Keratinocyte (primary cell): Measurements from ENCODE around the gene AQP5. TPM values are rescaled to one million over a fixed set of nuclear protein-coding genes. Genes with fewer than 3 reads are reported as not detected.

Experiments used
- DNase-seq: peaks from one replicate; pipeline ENCODE4 v3.0.0-alpha.2; 2011; ENCODE audit warnings: low read depth, missing footprints, low spot score
- FAIRE-seq: peaks from 2 replicates; lab custom pipeline; 2011; peaks lifted over from hg19 to GRCh38; lab: Jason Lieb, UNC
- H2AFZ ChIP-seq: 2 replicates; pipeline ENCODE4 v1.6.0; 2012; ENCODE audit warnings: low read length, control low read depth, inconsistent platforms; ENCODE audit not compliant: control insufficient read depth
- H3K27ac ChIP-seq: 2 replicates; pipeline ENCODE4 v1.5.1; 2011; ENCODE audit warnings: low read length; ENCODE audit not compliant: control insufficient read depth, insufficient read depth
- H3K27me3 ChIP-seq: 3 replicates; pipeline ENCODE4 v1.6.0; 2011; ENCODE audit warnings: low read length; ENCODE audit not compliant: control insufficient read depth, insufficient read depth; ENCODE audit errors: extremely low read depth
- H3K36me3 ChIP-seq, 2 experiments: 2 replicates in 1 of 2; 3 replicates in 1 of 2; pipeline ENCODE4 v1.5.1; 2011; ENCODE audit warnings: low read length in 2 of 2, mild to moderate bottlenecking in 1 of 2; ENCODE audit not compliant: control insufficient read depth in 2 of 2, insufficient read depth in 2 of 2; ENCODE audit errors: extremely low read depth in 1 of 2
- H3K4me1 ChIP-seq: 3 replicates; pipeline ENCODE4 v1.5.1; 2011; ENCODE audit warnings: low read length; ENCODE audit not compliant: control insufficient read depth, insufficient read depth; ENCODE audit errors: extremely low read depth
- H3K4me2 ChIP-seq: 3 replicates; pipeline ENCODE4 v1.6.0; 2011; ENCODE audit warnings: low read depth, low read length; ENCODE audit not compliant: control insufficient read depth, insufficient read depth; ENCODE audit errors: extremely low read depth
- H3K4me3 ChIP-seq, 3 experiments: fragments of 200-600 bp in 1 of 3; sonication (generic) in 1 of 3; 2 replicates in 2 of 3; 3 replicates in 1 of 3; pipeline ENCODE4 v1.5.1; 2011 to 2016; ENCODE audit warnings: low read length in 3 of 3, mild to moderate bottlenecking in 3 of 3, control low read depth in 2 of 3, inconsistent platforms in 1 of 3, low read depth in 1 of 3, mixed read lengths in 1 of 3, mixed run types in 1 of 3, moderate library complexity in 1 of 3; ENCODE audit not compliant: control insufficient read depth in 2 of 3, insufficient read depth in 2 of 3; ENCODE audit errors: extremely low read depth in 1 of 3
- H3K79me2 ChIP-seq: 2 replicates; pipeline ENCODE4 v1.6.0; 2012; ENCODE audit warnings: low read length; ENCODE audit not compliant: control insufficient read depth, insufficient read depth
- H3K9ac ChIP-seq: 3 replicates; pipeline ENCODE4 v1.6.0; 2011; ENCODE audit warnings: low read length; ENCODE audit not compliant: control insufficient read depth, insufficient read depth; ENCODE audit errors: extremely low read depth
- H3K9me1 ChIP-seq: 3 replicates; pipeline ENCODE4 v1.6.0; 2011; ENCODE audit warnings: low read length; ENCODE audit not compliant: control insufficient read depth, insufficient read depth; ENCODE audit errors: extremely low read depth
- H3K9me3 ChIP-seq: 2 replicates; pipeline ENCODE4 v1.5.1; 2012; ENCODE audit warnings: low read depth, low read length; ENCODE audit not compliant: control insufficient read depth
- H4K20me1 ChIP-seq: 3 replicates; pipeline ENCODE4 v1.6.0; 2011; ENCODE audit warnings: low read length; ENCODE audit not compliant: control insufficient read depth, insufficient read depth; ENCODE audit errors: extremely low read depth
- CTCF ChIP-seq, 3 experiments: IDR thresholded peaks in 1 of 3; conservative IDR thresholded peaks in 1 of 3; optimal IDR thresholded peaks in 1 of 3; 2 replicates in 2 of 3; 3 replicates in 1 of 3; pipeline versions ENCODE3 to v1.5.1; 2011; ENCODE audit warnings: low read length in 3 of 3, mild to moderate bottlenecking in 3 of 3, moderate library complexity in 2 of 3, control low read depth in 1 of 3, inconsistent platforms in 1 of 3; ENCODE audit not compliant: insufficient read depth in 2 of 3; ENCODE audit errors: extremely low read depth in 1 of 3
- EZH2 ChIP-seq: IDR thresholded peaks from one replicate; pipeline ENCODE4 v1.6.1; 2012; ENCODE audit warnings: inconsistent platforms, mild to moderate bottlenecking, low read length, moderate library complexity
- dilution Hi-C: fragments of 300-500 bp; cut with MboI; formaldehyde crosslinking; loops from one replicate; pipeline ENCODE4 v1.7.0; 2020; ENCODE audit warnings: low sequenced_read_pairs; ENCODE audit not compliant: extremely low pct_ligation_motif_present
- polyA plus RNA-seq, 5 experiments: library from polyadenylated mRNA; depleted of rRNA in 3 of 5; stranded (reverse) in 3 of 5; stranded (forward) in 1 of 5; unstranded in 1 of 5; fragments of >200 nt; gene quantifications; 1 replicate in 1 of 5; 2 replicates in 3 of 5; 3 replicates in 1 of 5; pipeline versions ENCODE4 v1.2.1 to v1.2.3, GENCODE V29; 2011 to 2012; ENCODE audit warnings: missing spikeins in 2 of 5, low read depth in 1 of 5, low replicate concordance in 1 of 5

The AQP5 gene
- polyA plus RNA-seq, 1 donor (not counting 4 experiments of a cell fraction or from before 2014, with no cell fraction given): not detected

DNA sequence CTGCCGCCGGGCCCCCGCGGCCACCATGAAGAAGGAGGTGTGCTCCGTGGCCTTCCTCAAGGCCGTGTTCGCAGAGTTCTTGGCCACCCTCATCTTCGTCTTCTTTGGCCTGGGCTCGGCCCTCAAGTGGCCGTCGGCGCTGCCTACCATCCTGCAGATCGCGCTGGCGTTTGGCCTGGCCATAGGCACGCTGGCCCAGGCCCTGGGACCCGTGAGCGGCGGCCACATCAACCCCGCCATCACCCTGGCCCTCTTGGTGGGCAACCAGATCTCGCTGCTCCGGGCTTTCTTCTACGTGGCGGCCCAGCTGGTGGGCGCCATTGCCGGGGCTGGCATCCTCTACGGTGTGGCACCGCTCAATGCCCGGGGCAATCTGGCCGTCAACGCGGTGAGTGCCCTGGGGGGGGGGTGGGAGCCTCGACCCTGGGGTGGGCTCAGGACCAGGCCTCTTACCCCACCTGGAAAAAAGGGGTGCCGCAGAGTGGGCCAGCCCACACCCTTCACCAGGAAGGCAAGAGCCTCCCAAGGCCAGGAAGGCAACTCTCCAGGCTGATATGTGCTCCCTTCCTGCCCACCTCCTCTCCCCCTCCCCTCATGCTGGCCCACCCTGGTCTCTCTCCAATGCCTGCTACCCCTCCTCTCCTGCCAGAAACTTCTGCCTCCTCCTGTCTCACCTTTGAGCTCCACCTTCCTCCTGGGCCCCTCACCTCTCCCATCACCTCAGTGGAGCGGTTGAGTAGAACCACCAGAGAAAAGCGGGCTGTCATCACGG, 507 bp downstream of the AQP5 start:
- no peaks in the 10 kb centered on the region for H3K79me2 ChIP-seq
- no peaks in the 10 kb centered on the region for H3K9me3 ChIP-seq
- no peaks in the 10 kb centered on the region for H3K9me1 ChIP-seq
- no peak overlapping the region for H3K4me3 ChIP-seq
- no peaks in the 10 kb centered on the region for H4K20me1 ChIP-seq
- dilution Hi-C loops: no loop called here
- no peak overlapping the region for H3K4me2 ChIP-seq
- FAIRE-seq (no peak), DNase-seq (no peak)
- H2AFZ ChIP-seq: no peak overlapping the region
- H3K27me3 ChIP-seq: peaks cover 81% of the 10 kb centered on the region
- peaks cover 8% of the 10 kb centered on the region for H3K4me1 ChIP-seq
- TF ChIP-seq CTCF (optimal IDR thresholded peaks at IDR 0.05 in 1 of 3, IDR thresholded peaks at IDR 0.05 in 1 of 3, conservative IDR thresholded peaks at IDR 0.05 in 1 of 3; ENCODE audit: extremely low read depth in 1 of 3, insufficient read depth in 2 of 3, low read length in 3 of 3) (no peak), EZH2 (no peak)
- H3K36me3 ChIP-seq: no peaks in the 10 kb centered on the region
- H3K27ac ChIP-seq: no peak overlapping the region
- H3K9ac ChIP-seq: no peak overlapping the region

DNA sequence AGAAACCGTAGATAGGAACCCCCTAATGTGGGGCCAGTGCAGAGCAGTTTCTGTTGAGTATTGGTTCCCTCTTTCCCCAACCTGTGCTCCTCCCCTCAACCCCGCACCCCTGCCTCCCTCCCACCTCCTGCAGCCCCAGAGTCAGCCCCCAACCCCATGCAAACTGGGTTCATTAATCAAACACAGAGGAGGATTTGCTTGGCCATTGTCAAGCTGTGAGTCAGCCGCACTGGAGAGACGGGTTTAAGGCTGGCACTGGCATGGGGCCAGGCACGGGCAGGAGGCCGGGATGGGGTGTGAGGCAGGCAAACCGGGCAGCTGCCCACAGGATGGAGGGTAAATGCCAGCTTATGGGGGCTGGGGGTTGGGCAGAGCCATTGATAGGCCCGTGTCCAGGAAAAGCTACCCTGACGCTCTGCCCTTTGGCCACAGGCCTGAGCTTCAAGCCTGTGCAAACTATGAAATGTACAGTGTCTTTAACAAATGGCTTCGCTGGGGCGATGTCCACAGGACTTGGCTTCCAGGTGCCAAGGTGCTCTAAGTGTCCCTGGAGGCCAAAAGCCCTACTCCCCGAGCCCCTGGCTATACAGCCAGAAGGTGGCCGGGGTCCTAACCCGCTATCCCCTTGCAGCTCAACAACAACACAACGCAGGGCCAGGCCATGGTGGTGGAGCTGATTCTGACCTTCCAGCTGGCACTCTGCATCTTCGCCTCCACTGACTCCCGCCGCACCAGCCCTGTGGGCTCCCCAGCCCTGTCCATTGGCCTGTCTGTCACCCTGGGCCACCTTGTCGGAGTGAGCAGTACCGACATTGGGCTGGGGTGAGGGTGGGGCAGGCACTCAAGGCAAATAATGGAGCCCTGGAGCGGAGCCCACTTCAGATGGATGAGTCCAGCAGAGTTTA, 1.4 kb downstream of the AQP5 start:
- H3K9me1 ChIP-seq: no peaks in the 10 kb centered on the region
- no peak overlapping the region for H2AFZ ChIP-seq
- TF ChIP-seq CTCF (optimal IDR thresholded peaks at IDR 0.05 in 1 of 3, IDR thresholded peaks at IDR 0.05 in 1 of 3, conservative IDR thresholded peaks at IDR 0.05 in 1 of 3; ENCODE audit: extremely low read depth in 1 of 3, insufficient read depth in 2 of 3, low read length in 3 of 3): no peak
- no peak for TF ChIP-seq EZH2
- no peaks in the 10 kb centered on the region for H3K36me3 ChIP-seq
- H3K27me3 ChIP-seq: peaks cover 72% of the 10 kb centered on the region
- no peak overlapping the region for H3K4me3 ChIP-seq
- peak; percentile 21 for DNase-seq
- no peak overlapping the region for H3K27ac ChIP-seq
- H3K9me3 ChIP-seq: no peaks in the 10 kb centered on the region
- dilution Hi-C loops: no loop called here
- no peak overlapping the region for H3K9ac ChIP-seq
- H3K79me2 ChIP-seq: no peaks in the 10 kb centered on the region
- H3K4me2 ChIP-seq: peak overlapping the region; percentile 37
- H4K20me1 ChIP-seq: no peaks in the 10 kb centered on the region
- FAIRE-seq: peak; percentile 77
- H3K4me1 ChIP-seq: peaks cover 15% of the 10 kb centered on the region
